Astrocyte (in vitro differentiated cells and primary cell): ENCODE measurements around the gene SCAMP3.

Source experiments
- CTCF ChIP-seq: IDR thresholded peaks from 2 replicates; pipeline ENCODE4 v1.5.1; 2011; ENCODE audit warnings: low read depth, mild to moderate bottlenecking, inconsistent platforms, low read length, moderate library complexity; ENCODE audit not compliant: insufficient read depth
- EZH2 ChIP-seq: IDR thresholded peaks from 2 replicates; pipeline ENCODE4 v1.6.1; 2012; ENCODE audit warnings: mild to moderate bottlenecking, low read length, inconsistent platforms; ENCODE audit not compliant: insufficient read depth

DNA sequence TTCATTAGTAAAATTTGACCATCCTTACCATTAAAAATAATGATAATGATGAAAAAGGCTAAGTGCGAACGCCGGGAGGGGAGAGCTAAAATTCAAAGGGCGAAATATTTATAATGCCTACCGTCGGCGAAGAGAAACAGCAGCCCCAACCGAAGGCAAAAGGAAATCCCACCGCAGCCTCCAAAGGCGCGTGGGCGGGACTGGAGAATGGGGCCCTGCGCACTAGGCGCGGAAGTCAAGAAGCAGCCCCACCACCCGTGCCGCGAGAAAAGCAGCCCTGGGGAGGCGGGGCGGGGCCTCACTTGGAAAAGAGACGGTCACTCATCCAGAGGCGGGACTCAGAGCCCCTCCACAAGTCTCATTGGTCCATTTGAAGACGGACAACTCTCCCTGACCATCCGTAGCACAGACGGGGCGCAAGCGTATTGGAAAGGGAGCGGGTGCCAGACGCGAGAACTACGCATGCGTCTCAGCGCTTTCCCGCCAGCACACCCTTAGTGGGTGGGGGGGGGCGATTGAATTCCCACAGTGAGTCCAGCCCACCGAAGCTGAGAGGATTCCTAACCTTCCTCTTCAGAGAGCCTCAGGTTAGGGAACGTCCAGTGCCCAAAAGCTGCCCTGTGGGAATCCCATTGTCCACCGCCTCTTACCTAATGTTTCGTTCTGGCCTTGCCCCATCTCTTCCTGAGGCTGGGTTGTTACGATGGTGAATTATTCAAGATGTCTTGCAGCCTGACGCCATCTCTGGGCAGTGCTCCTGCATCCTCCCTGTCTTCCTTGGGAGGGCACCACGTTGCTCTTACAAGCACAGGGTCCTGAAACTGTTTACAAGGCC is 34.7 kb downstream of the SCAMP3 start:
- TF ChIP-seq CTCF (no peak), EZH2 (no peak)
